ENCODE data around the gene ZNF524. TPM values are rescaled to one million over a fixed set of nuclear protein-coding genes. Genes with fewer than 3 reads are reported as not detected.

ZNF524 gene
- total and polyA plus RNA-seq, 9 of the 15 experiments (the other 6 are each of a cell fraction or from before 2014, with no cell fraction given) = 0.08 to 15.6 (median 2.9) TPM

- no peak for TF ChIP-seq MAFF (IDR thresholded peaks at IDR 0.05; ENCODE audit: low read length)
These were observed 49.4 kb downstream of the ZNF524 start (continued) for GRCh38 chr19:55649268-55650125.

- no peak for FAIRE-seq
- Histone ChIP-seq H3K79me2 (ENCODE audit: control insufficient read depth, insufficient read depth, low read length) (peaks cover 40% of the 10 kb centered on the region), H3K36me3 (ENCODE audit: control insufficient read depth, insufficient read depth, low read length) (peaks cover 39% of the 10 kb centered on the region; the same call in 2 of the 3 replicates), H3K4me1 (replicated peaks in 1 of 2; ENCODE audit: control insufficient read depth in 2 of 2, insufficient read depth in 2 of 2, low read length in 2 of 2) (peaks cover 16 to 74% of the 10 kb centered on the region in 2 experiments; a peak in 4 of 5 replicates), H2AFZ (ENCODE audit: low read depth, low read length) (no peak overlapping the region), H3K9ac (ENCODE audit: insufficient read depth in 1 of 2, low read depth in 2 of 2, low read length in 2 of 2) (no peak overlapping the region), H3K27me3 (ENCODE audit: control insufficient read depth in 2 of 2, insufficient read depth in 2 of 2, low read length in 2 of 2) (no peaks in the 10 kb centered on the region), H4K20me1 (replicated peaks; ENCODE audit: control insufficient read depth, insufficient read depth, low read length) (no peaks in the 10 kb centered on the region), H3K9me1 (ENCODE audit: control insufficient read depth, insufficient read depth, low read length) (no peaks in the 10 kb centered on the region), H3K27ac (ENCODE audit: extremely low read depth, low read depth, low read length) (no peak overlapping the region), H3K4me2 (ENCODE audit: insufficient read depth, low read length) (no peak overlapping the region), H3K4me3 (no peak overlapping the region), H3K9me3 (replicated peaks; ENCODE audit: control insufficient read depth, insufficient read depth, low read depth, low read length) (no peaks in the 10 kb centered on the region)
- intact Hi-C loops (cut with micrococcal nuclease) (no loop called here), in situ Hi-C loops (cut with MboI) (no loop called here)
- ChIA-PET POLR2A (no interaction called here), CTCF (ENCODE audit: low intra/inter-chr PET ratio) (no interaction called here)
- BruUV-seq (replicated peaks) = no TSS peak
- ATAC-seq = no peak
- 96% methylated on average over 4 of the region's 4 CpGs for WGBS (ENCODE audit: insufficient coverage, low coverage, missing lambda C conversion rate)
- TF ChIP-seq POLR2B (IDR thresholded peaks at IDR 0.05; ENCODE audit: low read depth, partially characterized antibody) = no peak
- no peak for DNase-seq (ENCODE audit: extremely low read depth in 1 of 4, low spot score in 3 of 4)
These were observed 50.1 kb downstream of the ZNF524 start for GRCh38 chr19:55650126-55650557.
